ENCODE results near the gene ANKLE2.
"Not testable (repeated sequence)": the region's sequence is repeated elsewhere in the genome, so short reads cannot be mapped to it uniquely, and the experiment has no call there.

ANKLE2 gene

DNA sequence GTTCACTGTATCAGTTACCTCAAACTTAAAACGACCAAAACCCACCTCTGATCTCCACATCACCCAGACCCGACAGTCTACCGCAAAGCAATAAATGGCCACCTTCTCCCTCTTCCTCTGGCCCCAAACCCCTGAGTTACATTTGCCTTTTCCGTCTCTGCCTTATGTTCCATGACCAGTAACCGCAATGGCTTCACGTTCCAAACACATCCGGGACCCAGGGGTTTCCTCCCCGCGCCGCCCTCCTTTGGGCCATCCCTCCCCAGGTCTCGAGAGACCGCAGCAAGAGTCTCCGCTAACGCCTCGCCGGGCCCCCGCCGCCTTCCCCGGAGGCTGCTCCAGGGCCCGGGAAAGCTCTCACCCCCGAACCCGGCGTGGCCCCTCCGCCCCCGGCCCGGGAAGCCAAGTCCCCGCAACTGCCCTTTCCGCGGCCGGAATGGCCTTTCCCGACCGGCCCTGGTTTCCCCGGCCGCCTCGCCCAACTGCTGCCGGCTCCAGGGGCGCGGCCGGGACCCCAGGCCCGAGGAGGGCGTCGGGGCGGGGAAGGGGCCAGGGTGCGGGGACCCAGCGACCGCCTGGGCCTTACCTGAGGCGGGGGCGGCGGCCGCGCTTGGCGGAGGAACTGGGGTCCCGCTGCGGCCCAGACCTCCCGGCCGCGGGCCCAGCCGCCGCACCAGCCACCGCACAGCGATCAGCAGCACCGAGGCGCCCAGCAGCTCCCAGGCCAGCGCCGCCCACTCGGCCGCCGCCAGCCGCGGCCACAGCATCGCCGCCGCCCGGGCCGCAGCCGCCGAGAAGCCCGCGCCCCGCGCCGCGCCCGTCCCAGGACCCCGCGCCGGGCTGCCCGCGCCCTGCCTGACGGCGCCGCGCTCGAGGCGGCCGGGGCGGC lies at the start of gene ANKLE2:
Gene ANKLE2 (minus strand): TSS at position 801 of the 889 bp plus-strand sequence. CDS start 34 bp downstream, at position 767.
- Mint-ChIP-seq H3K9me3 (no peaks in the 10 kb centered on the region), H3K4me3 (peak within 1 kb of the TSS; percentile 88 to 95), H3K27ac (peak within 1 kb of the TSS; percentile 97), H3K27me3 (no peaks in the 10 kb centered on the region), H3K36me3 (peaks cover 13 to 31% of the 10 kb centered on the region in 2 donors), H3K4me1 (peaks cover 25 to 46% of the 10 kb centered on the region in 2 donors)
- peak; percentile 52 for DNase-seq
- peak; percentile 47 to 58 for ATAC-seq (replicated peaks)

DNA sequence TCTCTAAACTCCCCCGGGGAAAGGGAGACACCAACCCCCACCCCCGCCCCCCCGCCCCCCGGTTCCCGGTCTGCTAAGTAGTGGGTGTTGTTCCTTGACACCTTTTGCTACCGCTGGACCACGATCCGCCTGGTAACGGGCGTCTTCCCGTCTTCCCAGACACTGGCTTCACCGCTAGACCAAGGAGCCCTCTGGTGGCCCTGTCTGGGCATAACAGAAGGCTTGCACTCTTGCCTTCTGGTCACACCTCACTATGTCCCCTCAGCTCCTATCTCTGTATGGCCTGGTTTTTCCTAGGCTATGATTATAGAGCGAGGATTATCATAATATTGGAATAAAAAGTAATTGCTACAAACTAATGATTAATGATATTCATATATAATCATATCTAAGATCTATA lies 47.8 kb upstream of the ANKLE2 start:
- not testable (repeated sequence) for ATAC-seq (replicated peaks); H3K9me3 Mint-ChIP-seq; H3K4me1 Mint-ChIP-seq; H3K27me3 Mint-ChIP-seq; H3K27ac Mint-ChIP-seq; DNase-seq; H3K4me3 Mint-ChIP-seq
- peaks cover 36 to 69% of the 10 kb centered on the region in 2 donors for H3K36me3 Mint-ChIP-seq

DNA sequence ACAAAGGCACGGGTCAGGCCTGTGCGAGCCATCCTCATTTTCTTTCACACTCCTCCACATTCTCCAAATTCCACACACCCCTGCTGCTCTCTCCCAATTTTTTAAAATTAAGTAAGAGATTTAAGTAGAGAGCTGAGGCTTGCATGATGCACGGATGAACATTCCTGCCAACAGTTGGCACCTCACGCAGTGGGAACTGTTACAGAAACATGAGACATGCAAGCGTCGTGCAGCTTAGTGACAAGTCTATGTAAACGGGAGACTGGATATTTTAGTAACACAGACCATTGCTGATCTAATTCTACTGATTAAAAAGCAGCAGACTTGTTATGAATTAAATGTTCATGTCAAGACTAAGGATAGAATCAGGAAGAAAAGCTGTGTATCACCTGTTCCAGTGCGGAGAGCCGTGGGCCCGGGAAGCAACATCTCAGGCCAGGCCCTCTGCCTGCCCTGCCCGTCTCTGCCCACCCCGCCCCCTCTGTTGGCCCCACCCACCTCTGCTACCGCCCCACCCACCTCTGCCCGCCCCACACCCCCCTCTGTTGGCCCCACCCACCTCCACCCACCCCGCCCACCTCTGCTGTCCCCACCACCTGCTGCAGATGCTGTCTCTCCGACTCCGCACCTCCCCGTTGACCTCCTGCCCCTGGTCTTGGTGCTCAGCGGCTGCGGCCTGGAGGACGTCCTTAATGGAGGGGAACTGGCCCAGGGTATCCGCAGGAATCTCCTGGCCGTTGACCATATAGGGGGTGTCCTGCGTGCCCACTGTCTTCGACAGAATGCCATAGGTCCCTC lies 45.9 kb upstream of the ANKLE2 start:
- ATAC-seq (replicated peaks) (no peak), DNase-seq (no peak)
- no peak overlapping the region for H3K27ac Mint-ChIP-seq
- H3K4me3 Mint-ChIP-seq, result no peak overlapping the region
- peaks cover 7 to 9% of the 10 kb centered on the region in 2 donors for H3K4me1 Mint-ChIP-seq
- no peaks in the 10 kb centered on the region for H3K27me3 Mint-ChIP-seq
- H3K36me3 Mint-ChIP-seq, result peaks cover 50 to 77% of the 10 kb centered on the region in 2 donors
- H3K9me3 Mint-ChIP-seq, result peaks cover 3 to 5% of the 10 kb centered on the region in 2 donors

DNA sequence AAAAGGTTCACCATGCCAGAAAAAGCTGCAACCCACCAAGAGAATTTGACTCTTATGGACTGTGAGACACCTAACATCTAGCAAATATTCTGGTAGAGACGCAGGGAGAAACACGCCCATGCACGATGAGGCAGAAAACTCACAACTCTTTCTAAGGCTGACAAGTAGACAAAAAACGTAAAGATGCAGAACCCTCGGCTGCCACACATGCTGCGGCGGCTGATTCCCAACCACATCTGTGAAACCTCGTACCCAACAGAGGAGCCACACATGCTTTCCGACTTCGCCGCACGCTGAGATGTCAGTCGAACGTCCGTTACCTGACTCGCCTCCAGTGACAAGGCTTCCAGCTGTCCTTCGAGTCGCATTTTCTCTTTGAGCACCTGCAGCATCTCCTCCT lies 45.2 kb upstream of the ANKLE2 start:
- peaks cover 49 to 74% of the 10 kb centered on the region in 2 donors for H3K36me3 Mint-ChIP-seq
- no peaks in the 10 kb centered on the region for H3K27me3 Mint-ChIP-seq
- no peak for ATAC-seq (replicated peaks)
- no peak for DNase-seq
- peaks cover 7 to 9% of the 10 kb centered on the region in 2 donors for H3K4me1 Mint-ChIP-seq
- no peak overlapping the region for H3K4me3 Mint-ChIP-seq
- peaks cover 3 to 5% of the 10 kb centered on the region in 2 donors for H3K9me3 Mint-ChIP-seq
- no peak overlapping the region for H3K27ac Mint-ChIP-seq

DNA sequence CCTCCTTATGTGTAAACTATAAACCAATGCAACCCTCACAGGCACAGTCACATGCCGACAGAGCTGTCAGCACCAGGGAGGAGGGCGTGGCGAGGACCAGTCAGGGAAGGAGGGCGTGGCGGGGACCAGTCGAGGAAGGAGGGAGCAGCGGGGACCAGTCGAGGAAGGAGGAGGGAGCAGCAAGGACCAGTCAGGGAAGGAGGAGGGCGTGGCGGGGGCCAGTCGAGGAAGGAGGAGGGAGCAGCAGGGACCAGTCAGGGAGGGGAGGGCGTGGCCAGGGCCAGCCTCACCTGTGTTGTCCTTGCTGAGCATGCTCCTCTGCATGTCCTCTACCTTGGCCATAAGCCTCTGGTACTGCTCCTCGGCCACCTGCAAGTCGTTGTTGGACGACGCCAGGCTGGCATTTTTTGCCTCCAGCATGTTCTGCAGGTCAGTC lies 42.8 kb upstream of the ANKLE2 start:
- no peaks in the 10 kb centered on the region for H3K9me3 Mint-ChIP-seq
- H3K4me3 Mint-ChIP-seq, result no peak overlapping the region
- H3K4me1 Mint-ChIP-seq, result peaks cover 0 to 6% of the 10 kb centered on the region in 2 donors
- no peak overlapping the region for H3K27ac Mint-ChIP-seq
- H3K36me3 Mint-ChIP-seq, result peaks cover 53 to 76% of the 10 kb centered on the region in 2 donors
- H3K27me3 Mint-ChIP-seq, result no peaks in the 10 kb centered on the region
- ATAC-seq (replicated peaks) (no peak), DNase-seq (no peak)

DNA sequence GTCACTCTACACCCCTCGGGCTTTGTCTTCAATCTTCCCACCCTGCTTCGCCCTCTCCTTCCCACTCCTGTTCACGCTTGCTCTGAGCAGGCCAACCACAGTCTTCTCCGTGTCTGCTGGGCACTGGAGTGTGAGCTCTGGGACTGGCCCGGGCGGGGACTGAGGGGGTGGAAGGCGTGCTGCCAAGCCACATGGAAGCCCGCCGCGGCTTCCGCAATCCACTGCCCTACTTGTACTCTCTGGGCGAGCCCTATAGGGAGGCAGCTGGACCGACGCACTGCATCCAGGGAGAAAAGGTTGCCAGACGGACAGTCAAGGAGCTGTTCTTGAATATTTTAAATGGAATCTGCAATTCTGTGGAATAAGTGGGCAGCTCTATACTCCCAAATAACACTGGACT lies 42.3 kb upstream of the ANKLE2 start:
- Mint-ChIP-seq H3K27ac (no peak overlapping the region), H3K36me3 (peaks cover 53 to 73% of the 10 kb centered on the region in 2 donors), H3K27me3 (no peaks in the 10 kb centered on the region), H3K9me3 (no peaks in the 10 kb centered on the region), H3K4me1 (peaks cover 0 to 6% of the 10 kb centered on the region in 2 donors), H3K4me3 (no peak overlapping the region)
- ATAC-seq (replicated peaks) (no peak), DNase-seq (no peak)

DNA sequence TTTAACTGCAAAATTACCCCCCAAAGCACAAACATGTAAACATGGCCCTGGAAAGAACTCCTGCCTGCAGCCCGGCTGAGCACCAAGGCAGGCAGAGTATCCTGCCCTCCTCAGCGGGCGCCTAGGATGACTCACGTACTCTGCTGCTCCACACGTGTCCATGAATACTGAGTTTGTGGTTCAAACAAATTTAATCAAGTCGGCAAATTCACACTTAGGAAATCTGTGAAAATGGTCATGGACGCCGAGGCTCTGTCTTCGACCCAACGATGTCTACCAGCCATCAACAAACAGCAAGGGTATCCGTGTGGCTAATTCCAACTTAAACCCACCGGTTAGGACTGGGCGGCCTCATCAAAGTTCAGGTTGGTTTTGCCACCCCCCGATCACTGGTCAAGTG lies 41.5 kb upstream of the ANKLE2 start:
- no peak overlapping the region for H3K4me3 Mint-ChIP-seq
- peak overlapping the region; percentile 51 for H3K27ac Mint-ChIP-seq
- H3K9me3 Mint-ChIP-seq, result no peaks in the 10 kb centered on the region
- H3K4me1 Mint-ChIP-seq, result peaks cover 0 to 6% of the 10 kb centered on the region in 2 donors
- DNase-seq (no peak), ATAC-seq (replicated peaks) (no peak)
- no peaks in the 10 kb centered on the region for H3K27me3 Mint-ChIP-seq
- H3K36me3 Mint-ChIP-seq, result peaks cover 50 to 73% of the 10 kb centered on the region in 2 donors

DNA sequence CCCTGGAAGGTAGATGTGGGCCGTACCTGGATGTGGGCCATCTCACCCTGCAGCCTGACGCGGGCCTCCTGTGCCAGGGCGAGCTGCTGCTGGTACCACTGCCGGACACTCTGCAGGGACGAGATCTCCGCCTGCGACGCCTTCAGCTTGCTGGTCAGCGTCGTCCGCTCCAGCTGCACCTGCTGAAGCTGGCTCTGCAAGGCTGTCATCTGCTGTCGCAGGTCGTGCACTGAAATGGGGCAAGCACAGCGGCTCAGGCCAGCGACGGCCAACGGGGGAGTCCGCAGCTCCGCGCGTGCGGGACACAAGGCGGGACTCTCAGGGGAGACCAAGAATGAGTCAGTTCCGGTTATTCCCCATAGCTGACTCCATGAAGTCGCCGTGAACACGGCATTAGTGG lies 40.1 kb upstream of the ANKLE2 start:
- Mint-ChIP-seq H3K27me3 (no peaks in the 10 kb centered on the region), H3K9me3 (no peaks in the 10 kb centered on the region), H3K36me3 (peaks cover 50 to 73% of the 10 kb centered on the region in 2 donors), H3K4me3 (no peak overlapping the region), H3K27ac (no peak overlapping the region), H3K4me1 (peaks cover 0 to 6% of the 10 kb centered on the region in 2 donors)
- DNase-seq (no peak), ATAC-seq (replicated peaks) (no peak)

DNA sequence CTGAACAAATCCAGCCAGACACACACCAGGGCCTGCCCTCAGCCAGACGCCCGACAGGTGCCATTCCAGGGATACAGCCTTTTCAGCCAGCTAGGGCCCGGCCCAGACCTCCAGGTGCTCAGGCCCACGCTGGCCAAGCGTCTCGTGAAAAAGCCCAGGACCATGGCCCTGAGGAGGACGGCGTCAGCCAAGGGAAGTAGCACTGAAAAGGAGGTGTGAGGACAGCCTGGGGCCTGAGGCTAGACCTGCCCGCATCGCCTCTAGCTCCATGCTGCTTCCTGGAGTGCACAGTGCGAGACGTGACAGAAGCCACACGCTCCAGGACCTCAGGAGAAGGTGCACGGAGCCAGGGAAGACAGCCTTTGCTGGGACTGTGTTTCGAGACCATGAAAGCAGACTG lies 37.2 kb upstream of the ANKLE2 start:
- no peaks in the 10 kb centered on the region for H3K4me1 Mint-ChIP-seq
- H3K27me3 Mint-ChIP-seq, result no peaks in the 10 kb centered on the region
- H3K27ac Mint-ChIP-seq, result no peak overlapping the region
- peaks cover 51 to 72% of the 10 kb centered on the region in 2 donors for H3K36me3 Mint-ChIP-seq
- H3K4me3 Mint-ChIP-seq, result no peak overlapping the region
- ATAC-seq (replicated peaks) (no peak), DNase-seq (no peak)
- no peaks in the 10 kb centered on the region for H3K9me3 Mint-ChIP-seq

DNA sequence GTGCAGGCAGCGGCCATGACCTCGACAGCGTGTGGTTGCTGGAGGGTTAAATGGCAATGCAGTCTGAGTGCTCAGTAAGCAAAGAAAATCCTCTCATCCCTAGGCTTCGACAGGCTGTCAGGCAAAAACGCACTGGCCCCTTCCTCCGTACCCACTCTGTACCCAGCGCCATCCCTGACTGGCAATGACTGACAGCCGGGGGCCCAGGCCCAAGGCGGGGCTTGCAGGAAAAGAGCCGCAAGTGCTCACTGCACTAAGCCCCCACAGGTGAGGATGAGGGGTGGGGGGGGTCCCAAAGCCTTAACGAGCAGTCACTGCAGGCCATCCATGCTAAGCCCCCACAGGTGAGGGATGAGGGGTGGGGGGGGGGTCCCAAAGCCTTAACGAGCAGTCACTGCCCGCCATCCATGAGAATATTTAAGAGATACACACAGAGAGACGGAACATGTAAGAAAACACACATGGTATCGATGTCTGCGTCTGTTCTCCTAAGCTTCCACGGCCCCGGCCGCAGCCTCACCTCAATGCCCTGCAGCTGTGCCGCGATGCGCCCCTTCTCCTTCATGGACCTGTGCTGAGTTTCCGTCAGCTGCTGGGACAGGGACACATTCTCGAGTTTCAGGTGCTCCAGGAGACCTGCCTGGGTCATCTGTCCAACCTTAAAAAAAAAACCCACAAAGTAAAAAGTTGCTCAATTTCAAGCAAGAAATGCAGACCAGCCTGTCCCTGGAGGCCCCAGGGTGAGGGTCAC lies 36.4 kb upstream of the ANKLE2 start:
- H3K27ac Mint-ChIP-seq, result no peak overlapping the region
- H3K36me3 Mint-ChIP-seq, result peaks cover 45 to 68% of the 10 kb centered on the region in 2 donors
- no peak for DNase-seq
- H3K4me3 Mint-ChIP-seq, result no peak overlapping the region
- no peak for ATAC-seq (replicated peaks)
- H3K27me3 Mint-ChIP-seq, result no peaks in the 10 kb centered on the region
- H3K4me1 Mint-ChIP-seq, result no peaks in the 10 kb centered on the region
- no peaks in the 10 kb centered on the region for H3K9me3 Mint-ChIP-seq

DNA sequence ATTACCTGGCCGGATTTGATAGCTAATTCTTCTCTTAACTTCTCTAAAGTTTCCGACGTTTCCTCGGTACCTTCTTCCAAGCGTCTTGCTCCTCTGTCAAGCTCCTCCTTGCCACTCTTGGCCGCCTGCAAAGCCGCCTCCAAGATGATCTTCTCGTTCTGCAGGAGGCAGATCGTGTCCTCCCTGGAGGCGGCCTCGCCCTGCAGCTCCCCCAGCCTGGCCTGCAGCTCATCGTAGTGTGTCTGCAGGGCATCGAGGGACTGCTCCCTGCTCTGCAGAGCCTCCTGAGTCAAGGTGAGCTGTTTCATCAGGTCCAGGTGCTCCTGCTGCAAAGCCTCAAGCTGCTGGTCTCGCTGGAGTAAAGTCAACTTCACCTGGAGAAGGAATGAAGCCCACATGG lies 34.2 kb upstream of the ANKLE2 start:
- Mint-ChIP-seq H3K36me3 (peaks cover 36 to 65% of the 10 kb centered on the region in 2 donors), H3K4me1 (peaks cover 4 to 5% of the 10 kb centered on the region in 2 donors), H3K27me3 (no peaks in the 10 kb centered on the region), H3K9me3 (no peaks in the 10 kb centered on the region), H3K27ac (peak overlapping the region; percentile 47), H3K4me3 (no peak overlapping the region)
- no peak for DNase-seq
- ATAC-seq (replicated peaks), result no peak

DNA sequence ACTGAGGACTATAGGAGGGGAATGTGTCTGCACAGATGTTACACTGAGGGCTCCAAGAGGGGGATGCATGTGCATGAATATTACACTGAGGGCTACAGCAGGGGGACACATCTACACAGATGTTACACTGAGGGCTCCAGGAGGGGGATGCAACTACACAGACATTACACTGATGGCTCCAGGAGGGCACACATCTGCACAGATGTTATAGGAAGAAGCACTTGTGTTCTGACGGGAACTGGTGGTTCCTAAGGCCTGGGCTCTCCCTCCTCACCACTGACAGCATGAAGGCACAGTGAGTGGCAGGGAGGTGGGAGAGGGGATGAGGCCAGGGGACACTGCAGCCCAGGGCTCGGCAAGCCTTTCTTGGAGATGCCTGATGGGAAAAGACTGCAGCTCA lies 30.3 kb upstream of the ANKLE2 start:
- H3K4me3 Mint-ChIP-seq; H3K9me3 Mint-ChIP-seq; H3K4me1 Mint-ChIP-seq; H3K27ac Mint-ChIP-seq; DNase-seq; ATAC-seq (replicated peaks); H3K27me3 Mint-ChIP-seq: not testable (repeated sequence)
- H3K36me3 Mint-ChIP-seq, result peaks cover 53 to 66% of the 10 kb centered on the region in 2 donors

DNA sequence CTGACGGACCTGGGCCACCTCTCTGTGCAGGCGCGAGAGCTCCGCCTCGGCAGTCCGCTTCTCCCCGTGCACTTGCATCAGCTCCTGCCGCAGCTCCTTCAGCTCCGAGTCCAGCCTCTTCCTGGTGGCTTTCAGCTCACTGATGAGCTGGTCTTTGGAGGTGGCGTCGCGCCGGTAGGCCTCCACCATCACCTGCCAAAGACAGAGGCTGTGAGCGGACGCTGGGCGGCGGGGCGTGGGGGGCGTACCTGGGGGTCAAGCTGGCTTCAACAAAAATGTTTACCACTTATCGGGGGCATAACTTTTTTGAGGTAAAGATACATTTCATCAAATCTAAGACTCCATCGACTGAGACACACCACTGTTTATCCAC lies 27.5 kb upstream of the ANKLE2 start:
- H3K4me1 Mint-ChIP-seq, result peaks cover 5 to 11% of the 10 kb centered on the region in 2 donors
- no peak overlapping the region for H3K27ac Mint-ChIP-seq

More for the DNA sequence above, 27.5 kb upstream of the ANKLE2 start:
- Mint-ChIP-seq H3K4me3 (no peak overlapping the region), H3K9me3 (no peaks in the 10 kb centered on the region), H3K36me3 (peaks cover 58 to 68% of the 10 kb centered on the region in 2 donors), H3K27me3 (no peaks in the 10 kb centered on the region)
- DNase-seq (no peak), ATAC-seq (replicated peaks) (no peak)

Measured in stimulated activated naive B cell treated with anti-CD40 and anti-IgM and Interleukin-4, amounts not matched to agents 10 μg/mL and 1 μg/mL and 100 μg/mL, for 72 hours (primary cell).